ENCODE results near the gene SCAF4.
A peak's percentile ranks its signal among the peaks of the same experiment; 100 is the strongest.
"Not testable (repeated sequence)": the region's sequence is repeated elsewhere in the genome, so short reads cannot be mapped to it uniquely, and the experiment has no call there.

Gene SCAF4

GRCh38 chr21:31744182-31744800, 12.4 kb upstream of the SCAF4 start:
- intact Hi-C loops (cut with DNase I), result no loop called here
- DNase-seq, result no peak

DNA sequence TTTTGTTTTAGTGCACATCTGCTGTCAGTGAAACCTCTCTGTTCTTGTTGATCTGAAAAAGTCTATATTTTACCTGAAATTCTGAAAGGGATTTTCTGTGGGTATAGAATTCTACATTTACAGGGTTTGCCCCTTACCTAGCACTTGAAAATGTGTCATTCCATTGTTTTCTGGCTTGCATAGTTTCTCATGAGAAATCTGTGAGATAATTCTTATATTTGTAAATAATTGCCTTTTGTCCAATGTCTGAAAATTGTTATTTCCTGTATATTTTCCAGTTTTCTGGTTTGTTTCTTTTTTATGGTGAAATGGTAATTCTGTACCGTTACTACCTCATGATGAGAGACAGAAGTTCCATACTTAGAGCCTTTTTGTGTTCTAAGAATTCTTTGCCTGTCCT, 11.8 kb upstream of the SCAF4 start:
- DNase-seq, result no peak
- intact Hi-C loops (cut with DNase I), result no loop called here

DNA sequence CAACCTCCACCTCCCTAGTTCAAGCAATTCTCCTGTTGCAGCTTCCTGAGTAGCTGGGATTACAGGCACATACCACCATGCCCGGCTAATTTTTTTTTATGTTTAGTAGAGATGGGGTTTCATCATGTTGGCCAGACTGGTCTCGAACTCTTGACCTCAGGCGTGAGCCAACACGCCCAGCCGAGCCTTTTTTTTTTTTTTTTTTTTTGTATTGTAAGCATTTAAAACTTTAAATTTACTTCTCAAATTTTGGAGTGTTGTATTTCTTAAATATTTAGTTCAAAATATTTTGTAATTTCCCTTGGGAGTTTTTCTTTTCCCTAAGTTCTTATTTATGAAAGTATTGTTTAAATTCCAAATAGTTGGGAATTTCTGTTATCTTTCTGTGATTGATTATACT, 9.2 kb upstream of the SCAF4 start:
- intact Hi-C loops (cut with DNase I), result no loop called here
- no peak for DNase-seq

- DNase-seq; intact Hi-C loops (cut with DNase I): not testable (repeated sequence)
Measured at GRCh38 chr21:31737586-31738397, 5.9 kb upstream of the SCAF4 start.

DNA sequence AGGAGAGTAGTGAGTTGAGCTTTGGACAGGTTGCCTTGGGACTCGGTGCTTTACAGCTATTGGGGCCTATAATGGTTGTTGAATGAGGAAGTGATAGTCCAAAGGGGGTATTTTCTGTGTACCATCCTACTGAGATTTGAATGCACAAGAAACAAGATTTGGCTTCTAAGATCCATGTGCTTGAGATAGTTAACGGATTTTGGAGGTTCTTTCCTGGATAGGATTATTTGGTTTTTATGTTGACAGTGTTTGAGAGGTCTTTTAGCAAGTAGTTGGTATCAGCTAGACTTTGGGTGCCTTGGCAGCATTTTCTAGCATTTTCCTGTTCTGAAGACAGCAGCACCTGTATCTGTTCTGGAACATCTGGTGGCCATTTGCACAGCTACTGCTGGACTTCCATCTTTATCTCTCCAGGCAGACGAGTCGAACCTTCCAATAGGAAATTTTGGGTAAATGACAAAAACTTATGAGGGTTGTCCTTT, 3.6 kb upstream of the SCAF4 start:
- no peak for DNase-seq
- intact Hi-C loops (cut with DNase I), result no loop called here

- intact Hi-C loops (cut with DNase I), result loop anchor here (2.0 kb wide), 1 partner anchor 73 kb away; no protein-coding TSS in a partner anchor
Measured at GRCh38 chr21:31733551-31734149, 1.7 kb upstream of the SCAF4 start.

DNA sequence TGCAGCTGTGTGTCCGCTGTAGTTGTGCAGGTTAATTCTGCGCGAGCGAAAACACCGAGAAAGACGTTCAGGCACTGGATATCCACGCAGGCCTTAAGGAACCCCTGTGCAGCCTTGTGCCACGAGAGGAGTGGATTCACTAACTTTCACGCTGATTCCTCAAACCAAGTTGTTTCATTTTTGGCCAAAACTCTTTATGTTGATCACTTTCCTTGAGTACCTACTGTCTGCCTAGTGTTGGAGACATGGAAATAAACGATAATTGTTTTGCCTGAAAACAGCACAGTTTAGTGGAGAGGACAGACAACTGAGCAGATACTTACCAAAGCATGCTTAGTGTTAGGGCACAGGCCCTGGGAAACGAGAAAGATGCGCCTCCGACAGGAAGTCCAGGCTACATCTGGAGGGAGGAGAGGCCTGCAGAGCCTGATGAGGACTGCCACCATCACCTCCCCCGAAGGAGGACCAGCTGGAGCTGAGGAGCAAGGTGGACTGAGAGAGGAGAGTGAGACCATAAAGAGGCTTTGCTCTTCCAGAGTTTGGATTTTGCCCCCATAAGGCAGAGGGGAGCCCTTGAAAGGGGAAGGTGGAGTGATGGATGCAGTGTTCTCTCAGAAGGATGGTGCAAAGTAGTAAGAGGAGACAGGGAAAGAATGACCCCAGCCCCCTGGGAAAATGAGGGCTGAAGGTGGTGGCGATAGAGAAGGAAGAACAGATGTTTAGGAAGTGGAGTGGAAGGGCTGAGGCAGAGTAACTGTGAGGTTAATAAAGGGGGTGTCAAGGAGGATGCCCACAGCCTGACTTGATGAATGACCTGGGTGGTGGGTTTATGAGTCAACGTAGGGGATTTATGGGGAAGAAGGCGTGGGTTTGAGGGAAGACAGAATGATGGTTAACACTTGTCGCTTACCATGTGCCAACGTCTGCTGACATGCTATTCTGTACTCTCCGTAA, 956 bp upstream of the SCAF4 start:
- intact Hi-C loops (cut with DNase I), result loop anchor here (2.0 kb wide), 1 partner anchor 72 kb away; no protein-coding TSS in a partner anchor
- peak in 16 of 42 donors; percentile 9 to 51 (median 17) for DNase-seq

More at GRCh38 chr21:31733551-31734149, 1.7 kb upstream of the SCAF4 start:
- no peak for DNase-seq

- intact Hi-C loops (cut with DNase I), result no loop called here
- peak in 40 of 42 donors; percentile 18 to 67 (median 39) for DNase-seq
Measured at GRCh38 chr21:31731056-31731856, 662 bp downstream of the SCAF4 start.

DNA sequence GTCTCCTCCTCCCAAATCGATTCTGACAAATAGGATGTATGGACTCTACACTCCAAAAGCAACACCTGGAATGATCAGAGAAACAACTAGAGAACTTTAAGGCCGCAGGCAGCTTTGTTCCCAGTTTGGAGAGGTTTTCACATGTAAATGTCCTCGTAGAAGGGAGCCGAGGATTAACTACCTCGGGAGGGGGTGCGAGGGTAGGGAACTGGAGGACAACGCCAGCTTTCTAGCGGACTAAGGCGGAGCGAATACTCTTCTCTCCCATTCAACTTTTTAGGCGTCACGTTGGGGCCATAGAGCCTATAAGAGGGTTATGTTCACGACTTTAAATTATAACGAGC, 1.2 kb downstream of the SCAF4 start:
- DNase-seq, result peak in 23 of 42 donors; percentile 3 to 67 (median 23)
- intact Hi-C loops (cut with DNase I), result no loop called here

DNA sequence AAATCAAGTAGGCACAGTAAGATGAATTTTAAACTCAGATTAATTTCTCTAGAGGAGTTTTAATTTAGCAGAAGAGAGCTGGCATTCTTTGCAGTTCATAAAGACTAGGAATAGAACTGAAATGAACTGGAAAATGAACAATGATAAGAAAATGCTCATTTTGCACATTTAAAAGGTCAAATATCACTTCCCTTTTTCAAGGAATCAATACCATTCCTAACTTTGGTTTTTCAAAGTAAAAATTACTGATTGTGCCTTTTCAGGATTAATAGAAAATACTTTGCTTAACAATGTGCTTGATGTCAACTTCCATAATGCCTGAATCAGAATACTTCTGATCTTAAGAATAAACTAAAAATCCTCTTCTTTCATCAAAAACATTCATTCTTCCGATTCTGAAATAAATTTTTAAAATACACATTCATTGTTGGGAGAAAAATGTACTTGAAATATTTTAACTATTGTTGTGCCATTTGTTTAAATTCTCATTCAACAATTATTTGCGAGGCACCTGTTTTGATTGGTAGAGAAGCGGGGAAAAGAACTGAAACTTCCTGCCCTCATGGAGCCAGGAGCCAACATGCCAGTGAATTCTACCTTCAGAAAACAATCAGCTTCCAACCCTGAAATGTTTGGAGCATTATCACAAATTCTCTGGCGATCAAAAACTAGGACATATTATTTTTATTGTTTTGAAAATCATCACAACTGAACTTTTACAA, 2.1 kb downstream of the SCAF4 start:
- DNase-seq, result no peak
- intact Hi-C loops (cut with DNase I), result no loop called here

DNA sequence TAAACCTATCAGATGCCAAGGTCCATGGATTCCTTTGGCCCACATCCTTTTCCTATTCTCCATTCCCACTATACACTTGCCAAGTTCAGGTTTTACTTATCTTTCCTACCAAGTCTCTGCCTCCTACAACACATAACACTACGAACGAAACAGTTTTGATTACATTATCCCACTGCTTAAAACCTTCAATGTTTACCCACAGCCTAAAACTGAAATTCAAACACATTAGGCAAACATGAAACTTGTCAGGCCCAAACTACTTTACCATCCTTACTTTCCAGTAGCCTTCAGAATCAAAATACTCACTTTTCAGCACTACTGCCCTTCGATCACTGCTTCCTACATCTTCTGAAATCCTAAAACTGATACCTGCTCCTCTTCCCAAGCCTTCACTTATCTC, 3.0 kb downstream of the SCAF4 start:
- intact Hi-C loops (cut with DNase I), result no loop called here
- DNase-seq, result no peak

DNA sequence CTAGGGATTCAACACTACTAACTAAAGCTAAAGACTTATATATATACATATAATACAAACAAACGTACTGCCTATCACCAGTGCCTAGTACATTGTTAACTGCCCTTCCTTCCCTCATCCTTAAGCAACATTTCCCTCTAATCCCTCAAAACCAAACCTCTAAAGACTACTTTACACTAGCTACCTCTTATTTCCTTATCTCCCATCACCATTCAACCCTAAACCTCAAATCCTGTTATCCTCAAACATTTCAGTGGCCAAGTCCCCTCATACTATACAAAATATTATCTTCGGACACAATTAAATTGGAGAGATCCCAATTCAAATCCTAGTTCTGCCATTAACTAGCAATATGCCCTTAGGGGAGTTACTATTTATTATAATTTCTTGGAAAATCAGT, 3.7 kb downstream of the SCAF4 start:
- no peak for DNase-seq
- intact Hi-C loops (cut with DNase I), result no loop called here

DNA sequence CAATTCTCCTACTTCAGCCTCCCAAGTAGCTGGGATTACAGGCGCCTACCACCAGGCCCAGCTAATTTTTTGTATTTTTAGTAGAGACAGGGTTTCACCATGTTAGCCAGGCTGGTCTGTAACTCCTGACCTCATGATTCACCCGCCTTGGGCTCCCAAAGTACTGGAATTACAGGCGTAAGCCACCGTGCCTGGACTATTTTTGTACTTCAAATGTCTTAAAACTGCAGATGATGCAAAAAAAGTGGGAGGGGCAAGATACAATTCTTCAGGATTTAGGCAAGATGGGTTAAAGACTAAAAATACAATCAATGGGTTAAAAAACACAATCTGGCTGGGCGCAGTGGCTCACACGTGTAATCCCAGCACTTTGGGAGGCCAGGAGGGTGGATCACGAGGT, 4.7 kb downstream of the SCAF4 start:
- intact Hi-C loops (cut with DNase I), result no loop called here
- DNase-seq, result no peak

- no peak for DNase-seq
- intact Hi-C loops (cut with DNase I), result no loop called here
Measured at GRCh38 chr21:31726407-31726806, 5.5 kb downstream of the SCAF4 start.

DNA sequence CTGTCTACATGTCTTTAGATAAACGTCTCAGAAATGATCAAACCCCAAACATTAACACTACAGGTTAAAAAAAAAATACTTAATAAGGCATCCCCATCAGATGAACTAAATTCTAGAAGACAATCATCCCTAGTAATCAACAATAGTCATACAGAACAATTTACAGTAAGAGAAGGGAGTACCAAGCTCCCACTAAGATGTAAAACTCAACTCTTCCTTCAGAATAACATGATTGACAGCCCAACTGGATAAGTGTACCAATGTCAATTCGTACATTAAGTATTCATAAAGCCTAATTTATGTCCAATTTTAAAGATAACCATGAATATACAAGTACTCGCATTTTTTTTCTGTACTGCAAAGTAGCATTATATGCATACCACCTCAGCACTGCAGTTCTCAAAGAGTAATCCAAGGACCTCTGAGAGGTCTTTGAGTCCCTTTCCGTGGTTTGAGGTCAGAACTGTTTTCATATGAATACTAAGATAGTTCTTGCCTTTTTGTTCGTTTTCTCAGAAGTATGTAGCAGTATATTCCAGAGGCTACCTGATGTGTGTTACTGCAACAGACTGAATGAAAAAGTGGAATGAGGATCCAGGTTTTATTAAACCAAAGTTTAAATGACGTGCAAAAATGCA, 6.6 kb downstream of the SCAF4 start:
- intact Hi-C loops (cut with DNase I), result no loop called here
- no peak for DNase-seq

GRCh38 chr21:31724552-31724951, 7.4 kb downstream of the SCAF4 start:
- no peak for DNase-seq
- intact Hi-C loops (cut with DNase I), result no loop called here

DNA sequence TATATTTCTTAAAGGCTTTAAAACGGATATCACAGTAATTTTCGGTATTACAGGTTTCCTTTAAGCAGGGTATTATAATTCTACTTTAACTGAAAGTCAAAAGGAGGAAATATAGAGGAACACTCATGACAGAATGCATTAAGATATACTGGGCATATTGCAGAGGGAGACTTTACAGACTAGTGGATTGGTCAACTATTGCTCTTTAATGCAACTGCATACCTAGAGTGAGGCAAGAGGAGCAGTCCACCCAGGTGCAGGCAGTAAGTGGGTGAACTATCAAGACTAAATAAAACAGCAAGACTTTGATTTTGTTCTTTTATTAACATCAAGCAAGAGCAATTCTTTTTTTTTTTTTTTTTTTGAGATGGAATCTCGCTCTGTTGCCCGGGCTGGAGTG, 10.5 kb downstream of the SCAF4 start:
- intact Hi-C loops (cut with DNase I), result no loop called here
- no peak for DNase-seq
